ENCODE results near the gene PRPF4.

- TF ChIP-seq CTCF (IDR thresholded peaks at IDR 0.05; ENCODE audit: insufficient read depth, low read length, poor library complexity, severe bottlenecking) = no peak
- no peak for TF ChIP-seq EZH2phosphoT487 (conservative IDR thresholded peaks at IDR 0.05; ENCODE audit: low read length)
Measured at GRCh38 chr9:113320051-113320450, 44.6 kb downstream of the PRPF4 start.
